Erythroblast (primary cell): ENCODE data around the gene UCP2.

ENCODE experiments used
- DNase-seq, 2 experiments: peaks; one replicate each; lab custom pipeline; 2025; lab: John Stamatoyannopoulos, UW
- GATA1 ChIP-seq: IDR thresholded peaks from 2 replicates; pipeline ENCODE4 v1.6.1; 2011; ENCODE audit warnings: low read depth, mild to moderate bottlenecking, control low read depth, low read length, moderate library complexity
- POLR2A ChIP-seq: IDR thresholded peaks from 2 replicates; pipeline ENCODE4 v1.6.1; 2011; ENCODE audit warnings: mild to moderate bottlenecking, low read length

UCP2 gene

DNA sequence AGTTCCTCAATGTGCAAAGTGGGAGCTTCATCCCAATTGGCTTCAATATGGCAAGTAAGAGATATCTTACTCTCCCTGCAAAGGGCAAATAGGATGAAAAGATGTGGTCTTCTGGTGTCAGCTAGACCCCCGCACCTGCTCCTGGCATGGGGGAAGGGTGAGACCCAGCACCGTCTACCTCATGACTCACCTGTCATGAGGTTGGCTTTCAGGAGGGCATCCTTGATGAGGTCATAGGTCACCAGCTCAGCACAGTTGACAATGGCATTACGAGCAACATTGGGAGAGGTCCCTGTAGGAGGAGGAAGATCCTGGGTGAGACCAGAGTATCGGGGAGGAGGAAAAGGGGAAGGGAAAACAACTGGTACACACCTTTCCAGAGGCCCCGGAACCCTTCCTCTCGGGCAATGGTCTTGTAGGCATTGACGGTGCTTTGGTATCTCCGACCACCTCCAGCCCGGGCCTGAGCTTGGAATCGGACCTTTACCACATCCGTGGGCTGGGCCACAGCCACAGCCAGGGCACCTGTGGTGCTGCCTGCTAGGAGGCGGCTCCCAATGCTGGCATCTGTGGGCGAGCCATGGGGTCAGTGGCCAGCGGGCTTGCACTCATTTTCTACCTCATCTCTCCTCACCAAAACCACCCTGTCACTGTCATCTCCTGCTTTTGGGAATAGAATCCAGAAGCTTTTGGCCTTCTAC lies 6.0 kb downstream of the UCP2 start:
- DNase-seq: no peak
- TF ChIP-seq GATA1 (no peak), POLR2A (peak; percentile 58)

- no peak for DNase-seq
- TF ChIP-seq GATA1 (no peak), POLR2A (peak; percentile 46)
These were observed 7.2 kb downstream of the UCP2 start for GRCh38 chr11:73975479-73975757.

GRCh38 chr11:73974604-73975478 lies 7.8 kb downstream of the UCP2 start:
- TF ChIP-seq GATA1 (no peak), POLR2A (peak; percentile 61)
- DNase-seq: no peak

GRCh38 chr11:73972620-73973449 lies 9.8 kb downstream of the UCP2 start:
- TF ChIP-seq GATA1: no peak
- TF ChIP-seq POLR2A: peak; percentile 90
- DNase-seq: peak in 1 of 2 experiments; percentile 21

GRCh38 chr11:73972187-73972586 lies 10.5 kb downstream of the UCP2 start:
- TF ChIP-seq POLR2A (no peak), GATA1 (no peak)

GRCh38 chr11:73971175-73971719 lies 11.4 kb downstream of the UCP2 start:
- peak; percentile 20 to 42 for DNase-seq

More at GRCh38 chr11:73972187-73972586, 10.5 kb downstream of the UCP2 start:
- DNase-seq: no peak

GRCh38 chr11:73969991-73970800 lies 12.4 kb downstream of the UCP2 start:
- TF ChIP-seq POLR2A: peak; percentile 77
- TF ChIP-seq GATA1: no peak
- peak; percentile 84 to 88 for DNase-seq

More at GRCh38 chr11:73971175-73971719, 11.4 kb downstream of the UCP2 start:
- TF ChIP-seq GATA1 (no peak), POLR2A (peak; percentile 86)

DNA sequence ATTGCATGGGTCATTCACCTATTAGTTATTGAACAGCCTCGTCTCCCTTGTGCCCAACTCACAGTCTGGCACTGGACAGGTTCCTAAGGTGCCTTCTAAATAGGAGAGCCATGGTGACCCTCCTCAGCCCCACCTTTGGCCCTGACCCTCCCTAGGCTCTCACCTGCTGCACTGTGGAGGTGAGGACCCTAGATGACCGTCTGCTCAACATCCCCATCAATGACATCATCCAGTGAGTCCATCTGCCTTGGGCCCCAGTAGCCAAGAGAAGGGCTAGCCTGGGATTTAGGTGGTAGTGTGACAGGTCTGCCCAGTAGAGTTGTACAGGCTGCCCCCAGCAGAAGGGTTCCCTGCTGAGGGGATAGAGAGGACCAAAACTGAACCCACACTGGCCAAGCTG lies 13.6 kb downstream of the UCP2 start:
- no peak for DNase-seq
- TF ChIP-seq POLR2A (peak; percentile 7), GATA1 (no peak)

- peak in 1 of 2 experiments; percentile 48 for DNase-seq
- TF ChIP-seq GATA1: no peak
- TF ChIP-seq POLR2A: peak; percentile 30
These were observed 14.2 kb downstream of the UCP2 start for GRCh38 chr11:73968356-73968966.

- TF ChIP-seq GATA1 (no peak), POLR2A (no peak)
- DNase-seq: peak in 1 of 2 experiments; percentile 49
These were observed 16.9 kb downstream of the UCP2 start for GRCh38 chr11:73965764-73966121.

- DNase-seq: no peak
- TF ChIP-seq GATA1: no peak
- no peak for TF ChIP-seq POLR2A
These were observed 17.4 kb downstream of the UCP2 start for GRCh38 chr11:73965076-73965763.
